ENCODE data around the gene MYLK.

The MYLK gene

DNA sequence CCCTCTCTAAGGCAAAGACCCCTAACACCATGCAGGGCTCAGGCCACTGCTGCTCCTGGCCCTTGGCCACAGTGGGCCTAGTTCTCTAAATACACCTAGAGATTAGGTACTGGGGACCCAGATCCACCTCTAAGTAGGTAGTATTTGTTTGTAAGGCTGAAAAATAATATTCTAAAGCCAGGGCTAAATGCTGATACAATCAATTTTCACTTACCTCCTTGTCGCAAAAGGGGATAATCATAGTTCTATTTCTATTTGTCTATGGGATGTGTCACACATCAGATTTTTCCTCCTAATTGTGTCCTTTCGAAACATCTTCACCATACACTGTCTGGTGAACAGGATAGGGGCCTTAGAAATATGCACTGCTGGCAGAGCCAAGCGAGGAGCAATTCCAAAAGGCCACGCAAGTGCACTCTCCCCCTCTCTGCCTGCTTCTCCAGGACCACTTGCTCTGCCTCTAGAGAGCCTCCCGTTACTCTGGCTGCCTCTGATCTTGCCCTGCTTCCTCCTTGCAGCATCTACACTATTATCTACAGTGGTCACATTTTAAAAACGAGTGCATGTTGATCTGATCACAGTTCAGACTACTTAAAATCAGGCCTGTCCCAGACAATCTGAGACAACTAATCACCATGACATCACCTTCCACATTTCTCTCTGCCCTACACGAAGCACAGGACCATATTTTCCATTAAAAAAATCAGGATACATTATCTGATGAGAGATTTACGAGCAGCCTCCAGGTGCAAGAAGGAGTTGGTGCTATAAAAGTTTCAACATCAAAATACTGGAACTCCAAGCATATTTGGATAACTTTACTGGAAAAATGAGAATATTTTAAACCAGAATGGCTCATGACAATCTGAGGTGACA is 115.4 kb downstream of the MYLK start:
- TF ChIP-seq, protein P1, sequence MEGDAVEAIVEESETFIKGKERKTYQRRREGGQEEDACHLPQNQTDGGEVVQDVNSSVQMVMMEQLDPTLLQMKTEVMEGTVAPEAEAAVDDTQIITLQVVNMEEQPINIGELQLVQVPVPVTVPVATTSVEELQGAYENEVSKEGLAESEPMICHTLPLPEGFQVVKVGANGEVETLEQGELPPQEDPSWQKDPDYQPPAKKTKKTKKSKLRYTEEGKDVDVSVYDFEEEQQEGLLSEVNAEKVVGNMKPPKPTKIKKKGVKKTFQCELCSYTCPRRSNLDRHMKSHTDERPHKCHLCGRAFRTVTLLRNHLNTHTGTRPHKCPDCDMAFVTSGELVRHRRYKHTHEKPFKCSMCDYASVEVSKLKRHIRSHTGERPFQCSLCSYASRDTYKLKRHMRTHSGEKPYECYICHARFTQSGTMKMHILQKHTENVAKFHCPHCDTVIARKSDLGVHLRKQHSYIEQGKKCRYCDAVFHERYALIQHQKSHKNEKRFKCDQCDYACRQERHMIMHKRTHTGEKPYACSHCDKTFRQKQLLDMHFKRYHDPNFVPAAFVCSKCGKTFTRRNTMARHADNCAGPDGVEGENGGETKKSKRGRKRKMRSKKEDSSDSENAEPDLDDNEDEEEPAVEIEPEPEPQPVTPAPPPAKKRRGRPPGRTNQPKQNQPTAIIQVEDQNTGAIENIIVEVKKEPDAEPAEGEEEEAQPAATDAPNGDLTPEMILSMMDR (IDR thresholded peaks at IDR 0.05; ENCODE audit: poor library complexity, severe bottlenecking): no peak
- H3K27ac ChIP-seq (ENCODE audit: poor library complexity, severe bottlenecking): no peak overlapping the region

DNA sequence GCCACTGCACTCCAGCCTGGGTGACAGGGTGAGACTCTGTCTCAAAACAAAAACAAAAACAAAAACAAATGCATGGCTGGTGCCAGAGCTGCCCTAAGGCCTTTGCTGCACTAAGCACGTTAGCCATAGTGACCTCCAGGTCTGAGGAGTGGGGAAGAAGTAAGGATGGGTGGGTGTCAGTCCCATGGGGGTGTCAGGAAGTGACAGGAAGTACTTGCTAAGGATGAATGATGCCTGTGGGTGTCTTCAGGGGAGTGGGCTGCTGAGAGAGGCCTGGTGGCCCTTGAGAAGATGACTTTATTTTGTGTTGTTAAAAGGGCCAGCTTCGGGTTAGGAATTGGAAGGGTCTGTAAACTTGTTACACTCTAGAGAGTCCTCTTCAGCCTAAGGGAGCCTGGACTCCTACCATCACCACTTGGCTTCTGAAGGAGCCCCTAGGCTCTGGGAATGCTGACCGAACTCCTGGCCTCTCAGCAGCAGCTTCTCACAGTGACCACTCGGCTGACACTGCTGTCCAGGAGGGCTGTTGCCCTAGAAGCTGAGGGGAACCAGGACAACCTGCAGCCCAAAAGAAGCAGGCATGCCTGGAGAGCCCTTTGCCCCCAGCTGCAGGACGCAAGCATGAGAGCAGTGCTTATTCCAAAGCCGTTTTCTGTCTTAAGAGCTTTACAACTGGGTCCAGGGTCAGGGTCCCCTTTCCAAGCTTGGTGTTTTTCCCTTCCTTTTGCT is 116.4 kb downstream of the MYLK start:
- Histone ChIP-seq H3K27ac (ENCODE audit: poor library complexity, severe bottlenecking) (no peak overlapping the region), H3K4me3 (ENCODE audit: severe bottlenecking) (no peak overlapping the region), H3K27me3 (ENCODE audit: insufficient read depth, poor library complexity, severe bottlenecking) (no peaks in the 10 kb centered on the region), H3K4me1 (ENCODE audit: insufficient read depth, poor library complexity, severe bottlenecking) (no peaks in the 10 kb centered on the region), H3K9me3 (ENCODE audit: severe bottlenecking) (no peaks in the 10 kb centered on the region), H3K36me3 (ENCODE audit: low read depth) (no peaks in the 10 kb centered on the region)
- ATAC-seq (ENCODE audit: low read depth): no peak
- DNase-seq (ENCODE audit: low spot score): no peak
- TF ChIP-seq, protein P1 (IDR thresholded peaks at IDR 0.05; ENCODE audit: poor library complexity, severe bottlenecking): no peak

More for the DNA sequence above, 115.4 kb downstream of the MYLK start:
- no peaks in the 10 kb centered on the region for H3K9me3 ChIP-seq (ENCODE audit: severe bottlenecking)
- ATAC-seq (ENCODE audit: low read depth): no peak
- H3K4me3 ChIP-seq (ENCODE audit: severe bottlenecking): no peak overlapping the region
- no peaks in the 10 kb centered on the region for H3K36me3 ChIP-seq (ENCODE audit: low read depth)
- H3K4me1 ChIP-seq (ENCODE audit: insufficient read depth, poor library complexity, severe bottlenecking): no peaks in the 10 kb centered on the region
- no peaks in the 10 kb centered on the region for H3K27me3 ChIP-seq (ENCODE audit: insufficient read depth, poor library complexity, severe bottlenecking)
- DNase-seq (ENCODE audit: low spot score): no peak

DNA sequence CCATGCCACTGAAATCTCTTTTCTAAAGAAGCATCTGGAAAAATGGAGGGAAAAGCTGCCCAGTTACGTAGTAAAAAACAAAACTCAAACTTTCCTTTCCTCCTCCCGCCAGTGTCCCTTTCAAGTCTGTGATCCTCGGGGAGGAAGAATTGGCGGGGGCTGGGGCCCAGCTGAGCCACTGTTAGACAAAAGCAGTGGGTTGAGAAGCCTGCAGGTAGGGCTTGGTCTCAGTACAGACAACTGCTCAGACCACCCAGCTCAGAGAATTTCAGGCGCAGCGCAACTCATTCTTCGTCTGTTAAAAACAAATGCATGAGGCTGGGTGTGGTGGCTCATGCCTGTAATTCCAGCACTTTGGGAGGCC is 117.1 kb downstream of the MYLK start:
- no peak overlapping the region for H3K4me3 ChIP-seq (ENCODE audit: severe bottlenecking)
- TF ChIP-seq, protein P1 (IDR thresholded peaks at IDR 0.05; ENCODE audit: poor library complexity, severe bottlenecking): no peak
- DNase-seq (ENCODE audit: low spot score) (no peak), ATAC-seq (ENCODE audit: low read depth) (no peak)
- H3K9me3 ChIP-seq (ENCODE audit: severe bottlenecking): no peaks in the 10 kb centered on the region
- no peaks in the 10 kb centered on the region for H3K4me1 ChIP-seq (ENCODE audit: insufficient read depth, poor library complexity, severe bottlenecking)
- no peak overlapping the region for H3K27ac ChIP-seq (ENCODE audit: poor library complexity, severe bottlenecking)
- no peaks in the 10 kb centered on the region for H3K36me3 ChIP-seq (ENCODE audit: low read depth)
- H3K27me3 ChIP-seq (ENCODE audit: insufficient read depth, poor library complexity, severe bottlenecking): no peaks in the 10 kb centered on the region

DNA sequence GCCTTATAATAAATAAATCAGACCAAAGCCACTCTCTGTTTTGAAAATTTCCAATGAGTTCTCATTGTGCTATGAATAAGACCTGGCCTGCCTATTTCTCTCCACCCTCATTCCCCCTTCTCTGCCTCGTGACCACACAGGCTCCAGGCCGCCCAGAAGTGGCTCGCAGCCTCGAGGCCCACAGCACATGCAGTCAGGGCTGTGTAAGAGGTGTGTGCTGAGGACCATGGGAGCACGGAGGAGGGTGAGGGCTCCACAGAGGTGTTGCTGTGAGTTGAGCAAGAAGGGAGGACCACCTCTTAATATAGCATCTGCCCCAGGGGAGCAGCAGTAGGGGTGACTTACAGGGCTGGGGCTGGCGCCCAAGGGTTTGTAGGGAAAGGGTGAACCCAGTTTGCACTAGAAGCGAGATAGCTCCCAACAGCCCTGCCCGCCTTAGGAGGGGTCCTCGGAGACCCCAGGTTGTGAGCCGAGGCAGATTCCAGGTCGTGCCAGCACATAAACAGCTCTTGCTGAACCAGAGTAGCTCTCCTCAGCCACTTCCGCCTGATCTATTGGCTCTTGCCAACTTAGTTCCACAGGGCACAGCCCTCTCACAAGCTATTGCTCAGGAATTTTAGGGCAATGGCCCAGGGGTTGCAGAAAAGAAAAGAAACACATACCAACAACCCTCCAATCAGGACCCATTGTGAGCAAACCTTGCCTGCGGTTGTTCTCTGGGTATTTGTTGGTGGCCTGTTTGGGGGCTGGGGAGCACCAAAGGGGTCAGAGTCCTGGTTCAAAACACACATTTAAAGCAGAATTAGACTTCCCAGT is 117.7 kb downstream of the MYLK start:
- Histone ChIP-seq H3K27ac (ENCODE audit: poor library complexity, severe bottlenecking) (no peak overlapping the region), H3K4me3 (ENCODE audit: severe bottlenecking) (no peak overlapping the region), H3K36me3 (ENCODE audit: low read depth) (no peaks in the 10 kb centered on the region), H3K9me3 (ENCODE audit: severe bottlenecking) (no peaks in the 10 kb centered on the region), H3K4me1 (ENCODE audit: insufficient read depth, poor library complexity, severe bottlenecking) (no peaks in the 10 kb centered on the region), H3K27me3 (ENCODE audit: insufficient read depth, poor library complexity, severe bottlenecking) (no peaks in the 10 kb centered on the region)
- TF ChIP-seq, protein P1 (IDR thresholded peaks at IDR 0.05; ENCODE audit: poor library complexity, severe bottlenecking): no peak
- DNase-seq (ENCODE audit: low spot score) (no peak), ATAC-seq (ENCODE audit: low read depth) (no peak)

Data from RWPE2 (cell line).